ENCODE data around the gene CFAP97D2. TPM values are rescaled to one million over a fixed set of nuclear protein-coding genes. Genes with fewer than 3 reads are reported as not detected.
"Not testable (repeated sequence)": the region's sequence is repeated elsewhere in the genome, so short reads cannot be mapped to it uniquely, and the experiment has no call there.

Gene CFAP97D2
- total RNA-seq, 1 experiment from 2014 or later, result not detected

- Histone ChIP-seq H3K36me3 (no peaks in the 10 kb centered on the region), H3K27me3 (no peaks in the 10 kb centered on the region), H3K9me3 (peaks cover 2% of the 10 kb centered on the region; the same call in 1 of the 2 replicates), H3K4me3 (no peak overlapping the region)
- DNase-seq, result no peak
These were observed 11.6 kb upstream of the CFAP97D2 start for GRCh38 chr13:114167426-114167825.

DNA sequence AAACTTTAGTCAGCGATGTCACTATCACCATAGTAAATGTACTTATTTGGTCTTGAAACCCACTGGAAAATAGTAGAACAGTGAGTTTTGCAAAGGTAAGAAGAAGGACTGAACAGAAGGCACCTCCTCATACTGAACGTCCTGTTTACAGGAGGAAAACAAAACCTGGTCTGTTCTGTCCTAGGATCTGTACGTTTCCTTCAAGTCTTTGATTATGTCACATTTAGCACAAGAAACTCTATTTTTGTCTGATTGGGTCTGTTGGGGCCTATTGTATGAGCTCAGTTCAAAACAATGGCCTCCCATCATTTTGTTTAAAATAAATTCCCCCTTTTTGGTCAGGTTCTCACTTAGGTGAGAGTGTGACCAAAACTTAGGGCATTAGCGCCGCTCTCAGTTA lies 11.2 kb upstream of the CFAP97D2 start:
- no peak for DNase-seq
- Histone ChIP-seq H3K9me3 (peaks cover 4% of the 10 kb centered on the region; the same call in 1 of the 2 replicates), H3K36me3 (no peaks in the 10 kb centered on the region), H3K27me3 (no peaks in the 10 kb centered on the region), H3K4me3 (no peak overlapping the region)

DNA sequence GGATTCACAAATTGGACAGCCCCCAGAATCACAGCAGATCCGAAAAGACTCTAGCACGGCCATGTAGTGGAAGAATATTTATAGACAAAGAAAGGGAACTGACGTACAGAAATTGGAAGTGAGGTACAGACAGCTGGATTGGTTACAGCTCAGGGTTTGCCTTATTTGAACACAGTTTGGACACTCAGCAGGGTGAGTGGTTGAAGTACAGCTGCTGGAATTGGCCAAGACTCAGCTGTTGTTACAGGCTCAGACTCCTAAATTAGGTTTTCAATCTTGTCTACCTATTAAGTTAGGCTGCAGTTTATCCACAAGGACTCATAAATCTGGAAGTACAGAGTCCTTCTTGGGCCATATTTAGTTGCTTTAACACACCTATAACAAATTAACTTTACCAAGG lies 5.8 kb upstream of the CFAP97D2 start:
- H3K4me3 ChIP-seq, result no peak overlapping the region
- no peaks in the 10 kb centered on the region for H3K36me3 ChIP-seq
- H3K27me3 ChIP-seq, result peaks cover 3% of the 10 kb centered on the region; the same call in 1 of the 2 replicates
- no peak for DNase-seq
- H3K9me3 ChIP-seq, result peaks cover 4% of the 10 kb centered on the region; the same call in 1 of the 2 replicates

DNA sequence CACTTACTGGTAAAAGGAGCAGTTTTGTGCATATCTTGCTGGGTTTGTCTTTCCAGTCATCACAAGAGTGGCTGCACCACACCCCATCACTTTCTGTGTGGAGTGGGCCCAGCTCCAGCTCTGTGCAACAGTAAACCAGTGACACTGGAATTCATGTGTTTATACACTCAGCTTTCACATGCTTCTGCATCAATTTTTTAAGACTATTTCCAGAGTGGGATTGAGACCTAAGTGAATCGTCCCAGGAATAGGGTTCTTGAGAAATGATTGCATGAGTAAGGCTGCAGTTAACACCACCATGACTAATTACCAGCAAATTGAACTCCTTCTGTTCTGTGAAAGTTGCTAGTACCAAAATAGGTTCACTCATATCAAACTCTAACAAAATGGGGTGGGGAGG lies 5.3 kb upstream of the CFAP97D2 start:
- DNase-seq, result no peak
- Histone ChIP-seq H3K4me3 (no peak overlapping the region), H3K27me3 (peaks cover 4% of the 10 kb centered on the region; the same call in 1 of the 2 replicates), H3K9me3 (peaks cover 4% of the 10 kb centered on the region; the same call in 1 of the 2 replicates), H3K36me3 (no peaks in the 10 kb centered on the region)

DNA sequence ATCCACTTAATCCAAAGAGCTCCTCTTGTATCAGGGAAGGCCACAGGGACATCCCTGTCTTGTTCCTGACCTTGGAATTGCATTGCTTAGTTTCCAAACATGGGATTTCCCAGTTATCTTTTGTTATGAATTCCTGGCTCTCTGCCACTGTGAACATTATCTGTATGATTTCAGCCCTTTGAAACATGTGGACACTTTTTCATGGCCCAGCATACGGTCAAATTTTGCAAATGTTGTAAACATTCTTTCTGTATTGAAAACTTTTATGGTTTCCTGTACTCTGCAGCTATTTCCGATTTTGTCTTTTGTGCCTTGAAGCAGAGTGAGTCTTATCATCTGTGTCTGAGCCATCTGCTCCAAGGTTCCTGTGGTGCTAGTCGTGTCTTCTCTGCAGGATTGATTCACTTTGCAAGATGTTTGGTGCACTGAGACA lies 4.5 kb upstream of the CFAP97D2 start:
- Histone ChIP-seq H3K9me3 (peaks cover 4% of the 10 kb centered on the region; the same call in 1 of the 2 replicates), H3K36me3 (no peaks in the 10 kb centered on the region), H3K27me3 (peaks cover 4% of the 10 kb centered on the region; the same call in 1 of the 2 replicates), H3K4me3 (no peak overlapping the region)
- DNase-seq, result no peak

DNA sequence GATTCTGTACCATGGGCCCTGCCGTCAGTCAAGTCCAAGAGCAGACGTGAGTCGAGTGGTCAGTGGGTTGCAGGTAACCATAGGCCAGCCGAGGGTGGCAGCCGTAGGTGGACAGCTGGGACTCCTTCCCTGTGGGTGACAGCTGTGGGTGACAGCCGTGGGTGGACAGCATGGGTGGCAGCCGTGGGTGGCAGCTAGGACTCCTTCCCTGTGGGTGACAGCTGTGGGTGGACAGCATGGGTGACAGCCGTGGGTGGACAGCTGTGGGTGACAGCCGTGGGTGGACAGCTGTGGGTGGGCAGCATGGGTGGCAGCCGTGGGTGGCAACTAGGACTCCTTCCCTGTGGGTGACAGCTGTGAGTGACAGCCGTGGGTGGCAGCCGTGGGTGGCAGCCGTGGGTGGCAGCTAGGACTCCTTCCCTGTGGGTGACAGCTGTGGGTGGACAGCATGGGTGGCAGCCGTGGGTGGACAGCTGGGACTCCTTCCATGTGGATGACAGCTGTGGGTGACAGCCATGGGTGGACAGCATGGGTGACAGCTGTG lies 2.6 kb upstream of the CFAP97D2 start:
- H3K36me3 ChIP-seq, H3K4me3 ChIP-seq, DNase-seq, H3K27me3 ChIP-seq, H3K9me3 ChIP-seq: not testable (repeated sequence)

DNA sequence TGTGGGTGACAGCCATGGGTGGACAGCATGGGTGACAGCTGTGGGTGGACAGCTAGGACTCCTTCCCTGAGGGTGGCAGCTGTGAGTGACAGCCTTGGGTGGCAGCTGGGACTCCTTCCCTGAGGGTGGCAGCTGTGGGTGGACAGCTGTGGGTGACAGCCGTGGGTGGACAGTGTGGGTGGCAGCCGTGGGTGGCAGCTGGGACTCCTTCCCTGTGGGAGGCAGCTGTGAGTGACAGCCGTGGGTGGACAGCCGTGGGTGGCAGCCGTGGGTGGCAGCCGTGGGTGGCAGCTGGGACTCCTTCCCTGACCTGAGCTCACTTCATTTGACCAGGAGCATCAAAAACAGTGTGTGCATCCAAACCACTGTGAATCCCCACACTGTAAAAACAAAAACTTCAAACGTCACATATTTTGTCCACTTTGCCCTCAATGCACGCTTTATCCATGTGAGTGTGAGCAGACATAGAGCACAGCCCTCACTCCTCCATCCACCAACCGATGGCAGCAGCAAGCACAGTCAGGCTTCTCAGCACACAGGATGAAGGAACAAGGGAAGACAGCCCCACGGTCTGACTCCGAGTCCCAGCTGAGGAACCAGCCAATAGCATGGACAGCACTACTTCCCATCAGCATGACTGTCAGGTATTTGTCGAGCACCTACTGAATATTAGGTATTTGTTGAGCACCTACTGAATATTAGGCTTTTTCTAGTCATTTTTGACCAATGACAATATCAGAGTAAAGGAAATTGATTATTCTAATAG lies 1.6 kb upstream of the CFAP97D2 start:
- no peaks in the 10 kb centered on the region for H3K36me3 ChIP-seq
- H3K9me3 ChIP-seq, result peaks cover 2% of the 10 kb centered on the region; the same call in 1 of the 2 replicates
- peaks cover 4% of the 10 kb centered on the region; the same call in 1 of the 2 replicates for H3K27me3 ChIP-seq
- DNase-seq, result no peak
- H3K4me3 ChIP-seq, result no peak overlapping the region

DNA sequence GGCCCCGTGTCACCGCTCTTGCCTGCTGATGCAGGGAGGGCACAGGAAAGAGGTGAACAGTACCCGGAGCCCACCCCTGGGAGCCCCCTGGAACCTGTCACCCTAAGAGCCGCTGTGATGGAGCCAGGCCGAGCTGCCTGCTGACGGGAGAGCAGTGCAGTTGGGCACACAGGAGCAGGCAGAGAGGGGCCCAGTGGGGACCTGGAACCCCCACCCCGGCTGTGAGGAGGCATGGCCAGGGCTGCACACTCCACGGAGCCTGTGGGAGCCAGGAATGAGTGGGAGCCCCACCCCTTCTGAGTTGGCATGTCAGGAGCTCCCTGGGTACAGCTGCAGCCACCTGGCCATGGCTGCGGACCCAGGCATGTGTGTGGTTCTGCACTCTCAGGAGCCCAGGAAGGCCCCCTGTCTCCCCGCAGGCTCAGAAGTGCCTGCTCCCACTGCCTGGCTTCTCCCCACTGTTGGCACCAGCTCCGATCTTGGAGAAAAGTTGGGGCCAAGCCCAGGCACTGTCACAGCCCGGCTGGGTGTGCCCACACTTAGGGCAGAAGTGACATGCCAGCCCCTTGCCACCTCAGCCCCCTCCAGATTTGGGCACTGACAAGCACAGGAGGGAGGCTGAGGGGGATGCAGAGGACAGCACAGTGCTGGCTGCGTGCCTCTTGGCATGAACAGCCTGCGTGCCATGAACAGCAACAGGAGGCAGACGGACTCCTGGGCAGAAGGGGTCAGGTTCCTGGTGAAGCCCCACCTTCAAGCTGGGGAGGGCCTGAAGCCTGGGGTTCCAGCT lies 6.3 kb downstream of the CFAP97D2 start:
- DNase-seq, result no peak
- Histone ChIP-seq H3K9me3 (peaks cover 3% of the 10 kb centered on the region), H3K36me3 (no peaks in the 10 kb centered on the region), H3K4me3 (no peak overlapping the region), H3K27me3 (no peaks in the 10 kb centered on the region)

DNA sequence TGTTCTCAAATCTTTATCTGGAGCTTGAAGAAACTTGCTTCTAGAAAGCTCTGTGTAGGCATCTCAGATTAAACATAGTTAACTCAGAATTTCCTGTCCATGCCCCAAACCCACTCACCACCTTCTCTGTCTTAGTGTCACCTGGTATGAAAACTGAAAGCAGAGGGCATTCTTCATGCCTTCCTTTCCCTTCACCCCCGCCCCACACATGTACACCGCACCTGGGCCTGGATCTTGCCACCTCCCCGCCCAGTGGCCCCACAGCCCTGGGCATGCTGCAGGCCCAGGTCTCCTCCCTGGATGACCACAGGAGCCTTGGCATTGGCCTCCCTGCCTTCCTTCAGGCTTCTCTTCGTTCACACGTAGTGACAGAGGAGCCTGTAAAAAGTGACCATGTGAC lies 15.8 kb downstream of the CFAP97D2 start:
- Histone ChIP-seq H3K4me3 (no peak overlapping the region), H3K36me3 (no peaks in the 10 kb centered on the region), H3K27me3 (0 out of 2 replicates have a peak, but pooled peaks cover 2% of the 10 kb centered on the region), H3K9me3 (no peaks in the 10 kb centered on the region)
- no peak for DNase-seq

DNA sequence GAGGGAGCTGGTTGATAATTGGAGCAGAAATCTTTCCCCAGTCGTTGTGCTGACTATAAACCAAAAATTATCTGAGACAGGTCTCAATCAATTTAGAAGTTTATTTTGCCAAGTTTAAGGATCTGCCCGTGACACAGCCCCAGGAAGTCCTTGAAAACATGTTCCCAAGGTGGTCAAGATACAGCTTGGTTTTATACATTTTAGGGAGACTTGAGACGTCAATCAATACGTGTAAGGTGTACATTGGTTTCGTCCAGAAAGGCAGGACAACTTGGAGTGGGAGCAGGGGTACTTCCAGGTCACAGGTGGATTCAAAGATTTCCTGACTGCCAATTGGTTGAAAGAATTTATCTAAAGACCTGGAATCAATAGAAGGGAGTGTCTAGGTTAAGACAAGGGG lies 17.6 kb downstream of the CFAP97D2 start:
- H3K27me3 ChIP-seq, result peaks cover 5% of the 10 kb centered on the region; the same call in 1 of the 2 replicates

GRCh38 chr13:114198556-114198955 lies 19.5 kb downstream of the CFAP97D2 start:
- Histone ChIP-seq H3K27me3 (peaks cover 3% of the 10 kb centered on the region; the same call in 1 of the 2 replicates), H3K9me3 (no peaks in the 10 kb centered on the region), H3K4me3 (no peak overlapping the region), H3K36me3 (no peaks in the 10 kb centered on the region)
- DNase-seq, result no peak

More for the DNA sequence above, 17.6 kb downstream of the CFAP97D2 start:
- no peaks in the 10 kb centered on the region for H3K36me3 ChIP-seq
- H3K4me3 ChIP-seq, result no peak overlapping the region
- DNase-seq, result no peak
- no peaks in the 10 kb centered on the region for H3K9me3 ChIP-seq

GRCh38 chr13:114199526-114199925 lies 20.5 kb downstream of the CFAP97D2 start:
- not testable (repeated sequence) for H3K9me3 ChIP-seq, H3K36me3 ChIP-seq, H3K4me3 ChIP-seq, DNase-seq, H3K27me3 ChIP-seq

GRCh38 chr13:114199954-114200353 lies 20.9 kb downstream of the CFAP97D2 start:
- H3K36me3 ChIP-seq, result no peaks in the 10 kb centered on the region
- no peak overlapping the region for H3K4me3 ChIP-seq
- no peak for DNase-seq
- no peaks in the 10 kb centered on the region for H3K9me3 ChIP-seq
- peaks cover 3% of the 10 kb centered on the region; the same call in 1 of the 2 replicates for H3K27me3 ChIP-seq

DNA sequence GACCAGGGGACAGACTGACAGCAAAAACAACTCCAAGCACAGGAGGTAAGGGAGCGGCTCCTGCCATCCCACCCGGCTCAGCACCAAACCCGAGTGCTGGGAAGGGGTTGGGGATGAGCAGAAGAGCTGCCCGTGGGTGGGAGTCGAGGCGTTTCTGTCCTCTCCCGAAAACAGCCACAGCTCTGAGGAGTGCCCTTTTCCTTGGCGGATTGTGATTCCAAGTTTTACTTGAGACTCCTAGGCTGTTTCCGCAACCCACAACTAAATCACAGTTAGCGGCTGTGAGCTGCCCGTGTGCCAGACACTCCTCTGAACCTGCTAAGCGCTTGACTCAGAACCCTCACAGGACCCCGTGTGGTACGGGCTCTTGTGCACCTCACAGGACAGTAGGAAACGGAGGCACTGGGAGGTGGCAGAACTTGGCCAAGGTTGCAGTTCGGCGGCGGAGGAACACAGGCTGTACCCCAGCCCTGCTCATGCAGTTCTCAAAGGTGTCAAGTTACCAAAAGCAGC lies 21.4 kb downstream of the CFAP97D2 start:
- Histone ChIP-seq H3K36me3 (no peaks in the 10 kb centered on the region), H3K27me3 (peaks cover 3% of the 10 kb centered on the region; the same call in 1 of the 2 replicates), H3K4me3 (no peak overlapping the region), H3K9me3 (no peaks in the 10 kb centered on the region)
- no peak for DNase-seq

DNA sequence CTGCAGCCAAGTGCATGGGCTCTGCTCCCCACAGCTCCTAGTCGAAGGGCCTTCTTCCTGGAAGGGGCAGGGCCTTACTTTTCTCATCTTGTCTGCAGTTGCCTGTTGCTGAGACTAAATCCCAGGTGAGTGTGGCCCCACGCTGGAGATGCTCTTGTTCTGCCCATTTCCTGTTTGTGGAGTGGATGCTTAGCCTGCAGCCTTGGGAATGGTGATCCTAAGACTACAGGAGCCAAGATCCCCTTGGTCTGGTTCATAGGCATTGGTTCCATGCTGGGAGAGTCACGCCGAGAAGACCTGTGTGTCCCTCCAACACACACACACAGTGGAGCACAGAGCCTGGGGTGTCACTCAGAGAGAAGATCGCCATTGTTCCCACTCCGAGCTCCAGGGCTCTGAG lies 23.5 kb downstream of the CFAP97D2 start:
- no peak for DNase-seq
- Histone ChIP-seq H3K27me3 (peaks cover 3% of the 10 kb centered on the region; the same call in 1 of the 2 replicates), H3K9me3 (no peaks in the 10 kb centered on the region), H3K36me3 (no peaks in the 10 kb centered on the region), H3K4me3 (no peak overlapping the region)

DNA sequence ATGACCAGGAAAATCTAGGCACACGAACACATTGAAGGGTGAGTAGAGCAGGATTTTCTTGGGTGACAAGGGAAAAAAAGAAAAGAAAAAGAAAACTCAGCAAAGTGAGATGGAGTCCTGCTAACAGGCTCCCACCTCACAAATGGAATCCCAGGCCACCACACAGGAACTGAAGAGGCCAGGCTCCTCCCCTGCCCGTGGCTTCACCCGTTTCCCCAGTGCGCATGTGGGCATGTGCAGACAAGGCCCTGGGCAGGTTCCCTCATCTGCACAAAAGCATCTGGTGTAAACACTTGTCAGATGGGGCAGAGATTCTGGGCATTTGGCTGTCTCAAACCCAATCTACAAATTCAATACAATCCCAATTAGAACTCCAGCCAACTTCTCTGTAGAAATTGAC lies 24.5 kb downstream of the CFAP97D2 start:
- H3K36me3 ChIP-seq, result no peaks in the 10 kb centered on the region
- no peaks in the 10 kb centered on the region for H3K9me3 ChIP-seq
- H3K4me3 ChIP-seq, result no peak overlapping the region
- no peak for DNase-seq
- peaks cover 3% of the 10 kb centered on the region; the same call in 1 of the 2 replicates for H3K27me3 ChIP-seq

GRCh38 chr13:114204894-114205293 lies 25.8 kb downstream of the CFAP97D2 start:
- no peak overlapping the region for H3K4me3 ChIP-seq
- peaks cover 3% of the 10 kb centered on the region; the same call in 1 of the 2 replicates for H3K27me3 ChIP-seq
- no peaks in the 10 kb centered on the region for H3K9me3 ChIP-seq
- H3K36me3 ChIP-seq, result no peaks in the 10 kb centered on the region
- no peak for DNase-seq

Data from MG63 (cell line).